Smooth muscle cell of the brain vasculature (primary cell): ENCODE measurements around the gene MYADML2.

ENCODE experiments used
- DNase-seq: peaks from one replicate; pipeline ENCODE4 v3.0.0-alpha.2; 2012; ENCODE audit warnings: low read depth, low spot score

MYADML2 gene

GRCh38 chr17:81912441-81913309 lies 34.4 kb downstream of the MYADML2 start:
- DNase-seq: no peak

GRCh38 chr17:81911969-81912368 lies 35.1 kb downstream of the MYADML2 start:
- DNase-seq: no peak

GRCh38 chr17:81911277-81911961 lies 35.6 kb downstream of the MYADML2 start, which contains the start of gene PCYT2:
Gene PCYT2 (minus strand): TSS chr17:81911399. CDS start chr17:81911355, 44 bp downstream.
- no peak for DNase-seq

GRCh38 chr17:81910840-81911276 lies 36.2 kb downstream of the MYADML2 start:
- DNase-seq: no peak

- DNase-seq: no peak
These were observed 36.8 kb downstream of the MYADML2 start for GRCh38 chr17:81909966-81910839.

- no peak for DNase-seq
These were observed 37.8 kb downstream of the MYADML2 start for GRCh38 chr17:81909231-81909630.

GRCh38 chr17:81908793-81909192 lies 38.2 kb downstream of the MYADML2 start:
- no peak for DNase-seq

GRCh38 chr17:81907219-81908145 lies 39.6 kb downstream of the MYADML2 start:
- DNase-seq: no peak

GRCh38 chr17:81906476-81907218 lies 40.4 kb downstream of the MYADML2 start:
- DNase-seq: no peak

GRCh38 chr17:81905993-81906392 lies 41.0 kb downstream of the MYADML2 start:
- DNase-seq: no peak

GRCh38 chr17:81905424-81905875 lies 41.6 kb downstream of the MYADML2 start:
- DNase-seq: no peak

GRCh38 chr17:81904600-81905423 lies 42.2 kb downstream of the MYADML2 start:
- DNase-seq: no peak

GRCh38 chr17:81903896-81904599 lies 43.0 kb downstream of the MYADML2 start:
- no peak for DNase-seq

GRCh38 chr17:81903415-81903831 lies 43.6 kb downstream of the MYADML2 start:
- DNase-seq: no peak

- DNase-seq: no peak
These were observed 44.2 kb downstream of the MYADML2 start for GRCh38 chr17:81902653-81903414.

- DNase-seq: no peak
These were observed 44.9 kb downstream of the MYADML2 start, which contains the start of gene NPB for GRCh38 chr17:81902023-81902652. Gene NPB (plus strand): TSS chr17:81902238. CDS start chr17:81902278, 40 bp downstream.
